Panc1 (cell line): ENCODE measurements around the gene CCDC9. TPM values are rescaled to one million over a fixed set of nuclear protein-coding genes. Genes with fewer than 3 reads are reported as not detected.

Source experiments
- ATAC-seq: fragments of 200-7000 bp; cut with Tn5 transposase; 2 replicates; pipeline ENCODE4 v1.9.1; 2020; ENCODE audit warnings: mild to moderate bottlenecking, moderate library complexity
- BruUV-seq: library from RNA; stranded (reverse); fragments of 400-500 nt; replicated peaks from 2 replicates; lab custom pipeline; 2021; lab: Mats Ljungman, UMichigan
- CTCF ChIA-PET: fragments of 300-600 bp; sonication (Branson Sonifier 250); formaldehyde crosslinking; loops from one replicate; lab custom pipeline; 2022; ENCODE audit warnings: antibody characterized with exemption; lab: Charles Lee
- POLR2A ChIA-PET: fragments of 300-600 bp; sonication (Branson Sonifier 250); formaldehyde crosslinking; loops from one replicate; lab custom pipeline; 2022; ENCODE audit warnings: antibody characterized with exemption; lab: Charles Lee
- DNase-seq: peaks from one replicate; pipeline ENCODE4 v3.0.0-alpha.2; 2010; ENCODE audit warnings: low read depth, low spot score
- H3K27ac ChIP-seq: 2 replicates; pipeline ENCODE4 v1.5.1; 2011; ENCODE audit warnings: mild to moderate bottlenecking, low read length, inconsistent platforms
- H3K27me3 ChIP-seq: fragments of 200-500 bp; sonication (Bioruptor generic); 2 replicates; pipeline ENCODE4 v1.6.0; 2014; ENCODE audit warnings: low read length, inconsistent platforms; ENCODE audit not compliant: control insufficient read depth, insufficient read depth
- H3K36me3 ChIP-seq: fragments of 200-500 bp; sonication (Bioruptor generic); 2 replicates; pipeline ENCODE4 v1.5.1; 2014; ENCODE audit warnings: inconsistent platforms, mild to moderate bottlenecking, low read length, moderate library complexity; ENCODE audit not compliant: control insufficient read depth, insufficient read depth
- H3K4me1 ChIP-seq: 2 replicates; pipeline ENCODE4 v1.5.1; 2011; ENCODE audit warnings: inconsistent platforms, mild to moderate bottlenecking, low read length, moderate library complexity; ENCODE audit not compliant: control insufficient read depth, insufficient read depth
- H3K4me3 ChIP-seq, 2 experiments: 2 replicates each; pipeline ENCODE4 v1.5.1; 2011 to 2012; ENCODE audit warnings: low read depth in 2 of 2, low read length in 2 of 2, mild to moderate bottlenecking in 2 of 2, inconsistent platforms in 1 of 2, moderate library complexity in 1 of 2
- H3K9me3 ChIP-seq: fragments of 200-500 bp; sonication (Bioruptor generic); 2 replicates; pipeline ENCODE4 v1.5.1; 2014; ENCODE audit warnings: low read depth, mild to moderate bottlenecking, inconsistent platforms, low read length, moderate library complexity; ENCODE audit not compliant: control insufficient read depth, insufficient read depth
- CTCF ChIP-seq: fragments of 450-650 bp; IDR thresholded peaks from 2 replicates; pipeline ENCODE4 v1.5.1; 2017; ENCODE audit warnings: mild to moderate bottlenecking
- POLR2AphosphoS5 ChIP-seq: IDR thresholded peaks from 2 replicates; pipeline ENCODE4 v1.6.1; 2012; ENCODE audit warnings: mild to moderate bottlenecking, low read depth, low read length, moderate library complexity
- REST ChIP-seq, 2 experiments: IDR thresholded peaks; 2 replicates each; pipeline ENCODE4 v1.6.1; 2011 to 2012; ENCODE audit warnings: low read depth in 2 of 2, control low read depth in 1 of 2, low read length in 1 of 2, mild to moderate bottlenecking in 1 of 2, moderate library complexity in 1 of 2; ENCODE audit not compliant: insufficient read depth in 1 of 2
- SIN3A ChIP-seq: IDR thresholded peaks from 2 replicates; pipeline ENCODE4 v1.6.1; 2012; ENCODE audit warnings: low read depth, mild to moderate bottlenecking, low read length, moderate library complexity, borderline replicate concordance; ENCODE audit not compliant: insufficient read depth
- TCF7L2 ChIP-seq: IDR thresholded peaks from 2 replicates; pipeline ENCODE4 v1.6.1; 2011; ENCODE audit warnings: mild to moderate bottlenecking, low read depth, low read length, inconsistent platforms
- in situ Hi-C: cut with HindIII; loops from 2 replicates; pipeline ENCODE4 v1.10.0; 2016; ENCODE audit warnings: low sequenced_read_pairs, low pct_unique_long_range_greater_than_20kb
- intact Hi-C: fragments of 100-400 bp; cut with micrococcal nuclease; formaldehyde crosslinking; loops from one replicate; pipeline ENCODE4 v1.10.0; 2022; ENCODE audit not compliant: unreplicated experiment
- total RNA-seq: library from RNA; stranded (reverse); gene quantifications from one replicate; pipeline ENCODE4 v1.2.1, GENCODE V29; 2021; ENCODE audit not compliant: unreplicated experiment

CCDC9 gene
- total RNA-seq, 1 experiment from 2014 or later, result 29.2 TPM

- Histone ChIP-seq H3K4me3 (peak overlapping the region in 1 of 2 experiments; percentile 65; a peak in 3 of 4 replicates), H3K9me3 (no peaks in the 10 kb centered on the region), H3K4me1 (peaks cover 6% of the 10 kb centered on the region), H3K27me3 (no peaks in the 10 kb centered on the region), H3K27ac (no peak overlapping the region; the same call in 1 of the 2 replicates), H3K36me3 (no peaks in the 10 kb centered on the region; the same call in 1 of the 2 replicates)
- no TSS peak for BruUV-seq
- no peak for DNase-seq
- in situ Hi-C loops (no loop called here), intact Hi-C loops (no loop called here)
- ChIA-PET CTCF (interaction anchor here (0.6 to 1.4 kb wide), 4 partner anchors 13 to 337 kb away, joined by 4 to 9 read pairs (median 6); no protein-coding TSS in a partner anchor), POLR2A (interaction anchor here (0.6 to 1.5 kb wide), 5 partner anchors 13 to 546 kb away, joined by 3 to 29 read pairs (median 4); partner anchors contain the start of genes INAFM1 and ZC3H4)
- ATAC-seq, result peak; percentile 87
- TF ChIP-seq CTCF (no peak), REST (IDR thresholded peaks at IDR 0.05; ENCODE audit: insufficient read depth in 1 of 2, low read depth in 2 of 2, low read length in 1 of 2) (no peak), POLR2AphosphoS5 (0 out of 2 replicates have a peak, but pooled peaks have one; percentile 52), TCF7L2 (no peak), SIN3A (0 out of 2 replicates have a peak, but pooled peaks have one; percentile 2)
Observed at GRCh38 chr19:47256693-47257410, 527 bp downstream of the CCDC9 start.

DNA sequence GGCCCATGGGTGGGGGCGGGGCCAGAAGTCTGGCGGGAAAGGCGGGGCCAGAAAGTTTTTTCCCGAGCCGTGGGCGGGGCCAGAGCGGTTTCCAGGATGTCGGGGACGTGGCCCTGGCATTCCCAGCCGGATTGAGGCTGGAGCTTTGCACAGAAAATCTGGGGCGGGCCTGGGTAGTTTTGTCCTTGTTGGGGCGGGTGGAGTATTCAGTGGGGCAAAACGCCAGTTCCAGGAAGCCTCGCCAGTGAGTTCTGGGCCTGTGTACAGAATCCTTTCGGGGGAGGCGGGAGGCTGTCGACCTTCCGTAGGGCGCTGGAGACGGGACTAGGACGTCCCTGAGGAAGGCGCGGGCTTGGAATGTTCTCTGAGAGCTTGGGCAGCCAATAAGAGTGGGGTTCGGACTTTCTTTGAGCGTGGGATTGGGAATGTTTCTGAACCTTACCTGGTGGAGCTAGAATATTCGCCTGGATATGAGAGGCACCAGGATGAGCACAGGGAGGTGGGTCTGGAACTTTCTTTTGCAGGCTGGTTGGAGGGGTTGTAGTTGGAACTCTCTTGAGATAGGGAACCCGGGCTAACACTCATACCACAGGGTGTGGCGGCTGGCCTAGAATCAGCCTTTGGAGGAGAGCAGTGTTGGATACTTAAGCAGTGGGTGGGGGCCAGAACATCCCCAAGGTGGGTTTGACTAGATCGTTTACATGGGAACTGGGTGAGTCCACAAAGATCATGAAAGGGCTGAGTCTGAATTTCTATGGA, 1.3 kb downstream of the CCDC9 start:
- in situ Hi-C loops (no loop called here), intact Hi-C loops (no loop called here)
- ATAC-seq, result peak; percentile 28
- Histone ChIP-seq H3K4me3 (peak overlapping the region; percentile 65 to 89), H3K4me1 (peaks cover 6% of the 10 kb centered on the region), H3K27me3 (no peaks in the 10 kb centered on the region), H3K27ac (peak overlapping the region; percentile 91), H3K9me3 (no peaks in the 10 kb centered on the region), H3K36me3 (no peaks in the 10 kb centered on the region; the same call in 1 of the 2 replicates)
- ChIA-PET POLR2A (no interaction called here), CTCF (interaction anchor here (0.6 to 0.7 kb wide), 2 partner anchors 120 to 338 kb away, joined by 3 to 5 read pairs; no protein-coding TSS in a partner anchor)
- TF ChIP-seq REST (IDR thresholded peaks at IDR 0.05; ENCODE audit: insufficient read depth in 1 of 2, low read depth in 2 of 2, low read length in 1 of 2) (no peak), CTCF (no peak), POLR2AphosphoS5 (peak; percentile 67), SIN3A (no peak), TCF7L2 (no peak)
- no peak for DNase-seq
- BruUV-seq, result TSS peak; percentile 86
